ENCODE results near the gene KIF2C.

KIF2C gene

DNA sequence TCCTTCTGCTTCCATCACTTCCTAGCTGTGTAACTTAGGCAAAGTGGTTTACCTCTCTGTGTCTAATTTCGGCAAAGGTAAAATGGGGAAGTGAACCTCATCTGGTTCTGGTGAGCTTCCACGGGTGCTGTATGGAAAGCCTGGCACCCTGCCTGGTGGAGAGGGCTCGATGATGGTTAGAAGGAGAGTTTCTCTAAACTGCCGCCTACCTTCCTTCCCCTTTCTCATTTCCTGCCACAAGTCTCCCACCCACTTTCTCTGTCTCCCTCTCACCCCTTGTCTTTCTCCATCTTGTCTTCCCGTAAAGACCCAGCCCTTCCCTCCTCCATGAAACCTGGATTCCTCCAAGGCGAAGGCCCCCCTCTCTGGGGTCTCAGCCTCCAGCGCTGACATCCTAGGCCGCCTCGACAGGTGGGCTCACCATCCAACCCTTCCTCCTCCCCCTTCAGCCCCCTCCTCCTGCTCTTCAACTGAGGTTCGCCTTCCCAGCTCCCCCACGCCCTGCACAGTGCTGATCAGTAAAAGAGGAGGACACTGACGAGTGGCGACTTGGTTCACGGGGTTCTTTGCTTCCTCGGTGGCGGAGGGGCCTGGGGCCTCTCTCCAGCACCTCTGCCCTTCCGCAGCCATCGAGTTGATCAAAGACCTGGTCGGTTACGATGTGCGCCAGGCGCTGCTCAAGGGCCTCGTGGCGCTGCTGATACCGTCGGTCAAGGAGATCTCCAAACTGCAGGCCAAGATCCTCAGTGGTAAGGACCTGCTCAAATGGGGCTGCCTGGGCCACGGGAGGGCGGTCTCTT, 15.9 kb upstream of the KIF2C start:
- H3K27ac ChIP-seq (ENCODE audit: low read depth, low read length, poor library complexity, severe bottlenecking), result peak overlapping the region; percentile 94
- TF ChIP-seq, protein P1, sequence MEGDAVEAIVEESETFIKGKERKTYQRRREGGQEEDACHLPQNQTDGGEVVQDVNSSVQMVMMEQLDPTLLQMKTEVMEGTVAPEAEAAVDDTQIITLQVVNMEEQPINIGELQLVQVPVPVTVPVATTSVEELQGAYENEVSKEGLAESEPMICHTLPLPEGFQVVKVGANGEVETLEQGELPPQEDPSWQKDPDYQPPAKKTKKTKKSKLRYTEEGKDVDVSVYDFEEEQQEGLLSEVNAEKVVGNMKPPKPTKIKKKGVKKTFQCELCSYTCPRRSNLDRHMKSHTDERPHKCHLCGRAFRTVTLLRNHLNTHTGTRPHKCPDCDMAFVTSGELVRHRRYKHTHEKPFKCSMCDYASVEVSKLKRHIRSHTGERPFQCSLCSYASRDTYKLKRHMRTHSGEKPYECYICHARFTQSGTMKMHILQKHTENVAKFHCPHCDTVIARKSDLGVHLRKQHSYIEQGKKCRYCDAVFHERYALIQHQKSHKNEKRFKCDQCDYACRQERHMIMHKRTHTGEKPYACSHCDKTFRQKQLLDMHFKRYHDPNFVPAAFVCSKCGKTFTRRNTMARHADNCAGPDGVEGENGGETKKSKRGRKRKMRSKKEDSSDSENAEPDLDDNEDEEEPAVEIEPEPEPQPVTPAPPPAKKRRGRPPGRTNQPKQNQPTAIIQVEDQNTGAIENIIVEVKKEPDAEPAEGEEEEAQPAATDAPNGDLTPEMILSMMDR (IDR thresholded peaks at IDR 0.05; ENCODE audit: low read length), result no peak
- no peak for TF ChIP-seq EZH2 (IDR thresholded peaks at IDR 0.05; ENCODE audit: borderline replicate concordance, low read length)
- H3K9me2 ChIP-seq (ENCODE audit: low read depth, low read length), result no peaks in the 10 kb centered on the region
- H3K4me2 ChIP-seq (ENCODE audit: low read length), result peak overlapping the region; percentile 46
- no peak overlapping the region for H2AFZ ChIP-seq (ENCODE audit: low read length)
- H3K27me3 ChIP-seq (ENCODE audit: insufficient read depth, low read length), result no peaks in the 10 kb centered on the region
- no peaks in the 10 kb centered on the region for H4K20me1 ChIP-seq (ENCODE audit: insufficient read depth, low read length)
- H3K36me3 ChIP-seq (ENCODE audit: insufficient read depth, low read length), result no peaks in the 10 kb centered on the region
- H3K9ac ChIP-seq (ENCODE audit: low read length), result peak overlapping the region; percentile 10; the same call in 1 of the 2 replicates
- peaks cover 39% of the 10 kb centered on the region for H3K4me1 ChIP-seq (ENCODE audit: insufficient read depth, low read length, severe bottlenecking)
- peak overlapping the region; percentile 14 for H3K4me3 ChIP-seq (ENCODE audit: low read depth, low read length, poor library complexity, severe bottlenecking)
- H3K79me2 ChIP-seq (ENCODE audit: insufficient read depth, low read length), result no peaks in the 10 kb centered on the region
- peaks cover 4% of the 10 kb centered on the region; the same call in 1 of the 2 replicates for H3F3A ChIP-seq (ENCODE audit: insufficient read depth, low read length)
- H3K9me3 ChIP-seq (ENCODE audit: low read length), result no peaks in the 10 kb centered on the region

DNA sequence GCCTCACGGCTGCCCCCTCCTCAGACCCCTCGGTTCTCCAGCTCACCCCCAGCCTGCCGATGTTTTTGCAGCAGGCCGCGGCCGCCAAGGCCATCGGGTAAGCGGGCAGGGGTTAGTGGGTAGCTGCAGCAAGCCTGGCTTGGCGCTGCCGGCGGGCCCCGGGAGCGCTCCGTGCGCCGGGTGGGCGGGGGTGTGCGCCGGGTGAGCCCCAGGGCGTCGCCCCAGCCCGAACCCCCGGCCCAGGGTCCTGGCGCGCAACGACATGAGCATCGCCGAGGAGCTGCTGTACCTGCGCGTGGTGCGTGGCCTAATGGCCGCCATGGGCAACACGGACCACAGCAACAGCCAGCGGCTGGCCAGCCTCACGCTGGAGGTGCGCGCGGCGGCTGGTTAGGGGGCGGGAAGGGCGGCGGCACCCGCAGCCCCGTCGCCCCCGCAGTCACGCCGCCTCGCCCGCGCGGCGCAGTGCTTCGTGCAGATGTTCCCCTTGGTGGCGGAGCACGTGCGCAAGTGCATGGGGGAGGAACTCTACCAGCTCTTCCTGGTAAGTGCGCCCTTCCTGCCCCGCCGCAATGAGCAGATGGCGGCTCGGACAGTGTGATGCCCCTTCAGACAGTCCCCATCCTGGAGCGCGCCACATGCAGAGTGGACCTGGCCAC, 15.2 kb upstream of the KIF2C start:
- Histone ChIP-seq H3K4me1 (ENCODE audit: insufficient read depth, low read length, severe bottlenecking) (peaks cover 44% of the 10 kb centered on the region), H3K4me3 (ENCODE audit: low read depth, low read length, poor library complexity, severe bottlenecking) (no peak overlapping the region), H3K79me2 (ENCODE audit: insufficient read depth, low read length) (no peaks in the 10 kb centered on the region), H3K4me2 (ENCODE audit: low read length) (no peak overlapping the region), H3K27me3 (ENCODE audit: insufficient read depth, low read length) (no peaks in the 10 kb centered on the region), H3K9ac (ENCODE audit: low read length) (no peak overlapping the region), H3F3A (ENCODE audit: insufficient read depth, low read length) (peaks cover 8% of the 10 kb centered on the region), H3K36me3 (ENCODE audit: insufficient read depth, low read length) (no peaks in the 10 kb centered on the region), H3K27ac (ENCODE audit: low read depth, low read length, poor library complexity, severe bottlenecking) (no peak overlapping the region), H4K20me1 (ENCODE audit: insufficient read depth, low read length) (no peaks in the 10 kb centered on the region), H2AFZ (ENCODE audit: low read length) (no peak overlapping the region), H3K9me2 (ENCODE audit: low read depth, low read length) (no peaks in the 10 kb centered on the region), H3K9me3 (ENCODE audit: low read length) (no peaks in the 10 kb centered on the region)
- TF ChIP-seq EZH2 (IDR thresholded peaks at IDR 0.05; ENCODE audit: borderline replicate concordance, low read length), result no peak
- TF ChIP-seq, protein P1 (IDR thresholded peaks at IDR 0.05; ENCODE audit: low read length), result no peak

DNA sequence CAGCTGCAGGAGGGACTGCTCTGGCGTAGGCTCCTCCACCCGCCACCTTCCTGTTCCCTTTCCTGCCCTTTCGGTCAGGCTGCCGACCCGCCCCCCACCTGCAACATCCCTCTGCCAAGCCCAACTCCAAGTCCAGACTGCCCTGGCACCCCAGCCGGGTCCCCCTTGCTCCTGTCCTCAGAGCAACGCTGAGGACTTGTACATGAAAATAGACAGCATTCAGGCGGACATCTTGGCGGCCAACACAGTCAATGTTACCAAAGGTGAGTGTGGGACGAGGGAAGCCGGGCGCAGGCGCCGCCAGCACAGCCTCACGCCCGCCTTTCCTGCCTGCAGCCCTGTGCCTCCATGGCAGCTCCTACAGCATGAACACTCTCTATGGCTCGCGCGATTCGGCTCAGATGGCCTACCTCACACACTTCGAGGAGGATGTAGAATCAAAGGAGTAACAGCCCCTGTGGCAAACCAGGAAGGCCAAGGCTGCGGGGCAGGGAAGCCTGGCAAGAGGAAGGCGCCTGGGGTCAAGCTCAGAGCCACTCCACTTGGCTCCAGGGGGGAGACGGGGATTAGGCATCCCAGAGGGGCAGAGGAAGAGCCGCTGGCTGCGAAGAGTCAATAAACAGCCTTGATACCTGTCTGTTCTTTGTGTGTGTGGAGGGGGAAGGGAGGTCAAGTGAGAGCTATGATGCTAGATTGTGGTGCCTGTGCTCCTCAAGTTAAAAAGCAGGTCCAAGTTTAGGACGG, 14.5 kb upstream of the KIF2C start:
- H3F3A ChIP-seq (ENCODE audit: insufficient read depth, low read length), result peaks cover 10% of the 10 kb centered on the region
- H4K20me1 ChIP-seq (ENCODE audit: insufficient read depth, low read length), result no peaks in the 10 kb centered on the region
- H3K4me1 ChIP-seq (ENCODE audit: insufficient read depth, low read length, severe bottlenecking), result peaks cover 45% of the 10 kb centered on the region

More for the DNA sequence above, 14.5 kb upstream of the KIF2C start:
- TF ChIP-seq EZH2 (IDR thresholded peaks at IDR 0.05; ENCODE audit: borderline replicate concordance, low read length), result no peak
- TF ChIP-seq, protein P1 (IDR thresholded peaks at IDR 0.05; ENCODE audit: low read length), result no peak
- no peak overlapping the region for H3K9ac ChIP-seq (ENCODE audit: low read length)
- H3K79me2 ChIP-seq (ENCODE audit: insufficient read depth, low read length), result no peaks in the 10 kb centered on the region
- H3K4me3 ChIP-seq (ENCODE audit: low read depth, low read length, poor library complexity, severe bottlenecking), result no peak overlapping the region
- no peaks in the 10 kb centered on the region for H3K9me2 ChIP-seq (ENCODE audit: low read depth, low read length)
- H3K27ac ChIP-seq (ENCODE audit: low read depth, low read length, poor library complexity, severe bottlenecking), result peak overlapping the region; percentile 3
- no peak overlapping the region for H2AFZ ChIP-seq (ENCODE audit: low read length)
- H3K9me3 ChIP-seq (ENCODE audit: low read length), result no peaks in the 10 kb centered on the region
- H3K4me2 ChIP-seq (ENCODE audit: low read length), result no peak overlapping the region
- H3K36me3 ChIP-seq (ENCODE audit: insufficient read depth, low read length), result no peaks in the 10 kb centered on the region
- H3K27me3 ChIP-seq (ENCODE audit: insufficient read depth, low read length), result no peaks in the 10 kb centered on the region
